K562 (cell line): Measurements from ENCODE around the gene RILP. TPM values are rescaled to one million over a fixed set of nuclear protein-coding genes. Genes with fewer than 3 reads are reported as not detected.

ENCODE experiments used
- ATAC-seq: fragments of 200-7000 bp; cut with Tn5 transposase; 3 replicates; pipeline ENCODE4 v1.9.1; 2020; ENCODE audit warnings: moderate library complexity
- BruUV-seq: library from RNA; stranded (reverse); fragments of 400-500 nt; replicated peaks from 2 replicates; lab custom pipeline; 2021; lab: Mats Ljungman, UMichigan
- CTCF ChIA-PET: fragments of 300-600 bp; formaldehyde crosslinking; extraction: SDS; loops from one replicate; lab custom pipeline; 2021; ENCODE audit warnings: low intra/inter-chr PET ratio; lab: Yijun Ruan, JAX
- POLR2A ChIA-PET: fragments of 300-600, 350-650 bp; sonication (Branson Sonifier 250); formaldehyde crosslinking; extraction: SDS; loops from one replicate; lab custom pipeline; 2021; ENCODE audit warnings: antibody characterized with exemption, inconsistent platforms; lab: Yijun Ruan, JAX
- DNase-seq, 4 experiments: peaks; one replicate each; pipeline versions ENCODE4 v3.0.0 to v3.0.0-alpha.2; 2011 to 2018; ENCODE audit warnings: low spot score in 3 of 4, mixed read lengths in 3 of 4; ENCODE audit errors: extremely low read depth in 1 of 4
- FAIRE-seq: peaks from 2 replicates; lab custom pipeline; 2011; peaks lifted over from hg19 to GRCh38; lab: Jason Lieb, UNC
- H2AFZ ChIP-seq: 2 replicates; pipeline ENCODE4 v1.6.0; 2011; ENCODE audit warnings: low read depth, low read length, control low read depth, inconsistent platforms
- H3K27ac ChIP-seq: fragments of 200-600 bp; 3 replicates; pipeline ENCODE4 v1.8.0; 2011; ENCODE audit warnings: low read depth, mild to moderate bottlenecking, control low read depth, inconsistent platforms, low read length, moderate library complexity, mixed read lengths; ENCODE audit errors: extremely low read depth
- H3K27me3 ChIP-seq, 2 experiments: fragments of 300-600 bp in 1 of 2; 2 replicates in 1 of 2; 3 replicates in 1 of 2; pipeline versions ENCODE4 v1.6.0 to v1.8.0; 2011; ENCODE audit warnings: inconsistent platforms in 2 of 2, low read length in 2 of 2, mild to moderate bottlenecking in 1 of 2, mixed read lengths in 1 of 2, moderate library complexity in 1 of 2; ENCODE audit not compliant: control insufficient read depth in 2 of 2, insufficient read depth in 2 of 2
- H3K36me3 ChIP-seq: fragments of 300-600 bp; 3 replicates; pipeline ENCODE4 v1.8.0; 2011; ENCODE audit warnings: mild to moderate bottlenecking, low read length, inconsistent platforms; ENCODE audit not compliant: control insufficient read depth, insufficient read depth
- H3K4me1 ChIP-seq, 2 experiments: fragments of 200-600 bp in 1 of 2; replicated peaks in 1 of 2; 2 replicates in 1 of 2; 3 replicates in 1 of 2; pipeline versions ENCODE4 v1.5.1 to v1.8.0; 2011; ENCODE audit warnings: inconsistent platforms in 2 of 2, low read length in 2 of 2, mild to moderate bottlenecking in 1 of 2, mixed read lengths in 1 of 2, moderate library complexity in 1 of 2; ENCODE audit not compliant: control insufficient read depth in 2 of 2, insufficient read depth in 2 of 2
- H3K4me2 ChIP-seq: 2 replicates; pipeline ENCODE4 v1.6.1; 2011; ENCODE audit warnings: low read length, control low read depth, inconsistent platforms, mixed read lengths; ENCODE audit not compliant: insufficient read depth
- H3K4me3 ChIP-seq: fragments of 200-600 bp; sonication (generic), shearing (Covaris generic); 2 replicates; pipeline ENCODE4 v1.5.1; 2016; ENCODE audit warnings: control low read depth, inconsistent platforms
- H3K79me2 ChIP-seq: fragments of 200-600 bp; 3 replicates; pipeline ENCODE4 v1.8.0; 2011; ENCODE audit warnings: low read length, inconsistent platforms; ENCODE audit not compliant: control insufficient read depth, insufficient read depth
- H3K9ac ChIP-seq, 2 experiments: 2 replicates each; pipeline versions ENCODE4 v1.6.0 to v1.6.1; 2011; ENCODE audit warnings: low read depth in 2 of 2, low read length in 2 of 2, control low read depth in 1 of 2, inconsistent platforms in 1 of 2, mild to moderate bottlenecking in 1 of 2, mixed read lengths in 1 of 2; ENCODE audit not compliant: insufficient read depth in 1 of 2
- H3K9me1 ChIP-seq: one replicate; pipeline ENCODE4 v1.6.0; 2011; ENCODE audit warnings: inconsistent platforms, mild to moderate bottlenecking, low read length, moderate library complexity; ENCODE audit not compliant: control insufficient read depth, insufficient read depth
- H3K9me3 ChIP-seq: replicated peaks from 2 replicates; pipeline ENCODE4 v1.5.1; 2011; ENCODE audit warnings: low read depth, low read length, inconsistent platforms; ENCODE audit not compliant: control insufficient read depth, insufficient read depth
- H4K20me1 ChIP-seq: replicated peaks from 2 replicates; pipeline ENCODE4 v1.6.1; 2011; ENCODE audit warnings: low read length, inconsistent platforms, mixed read lengths; ENCODE audit not compliant: control insufficient read depth, insufficient read depth
- CHCHD3 ChIP-seq: fragments of 250-450 bp; sonication (Bioruptor Pico); IDR thresholded peaks from 2 replicates; pipeline ENCODE4 v2.1.2; 2022; ENCODE audit warnings: mild to moderate bottlenecking
- FOXA3 ChIP-seq, 2 experiments: fragments of 450-650 bp in 1 of 2; sonication (generic) in 1 of 2; formaldehyde crosslinking; IDR thresholded peaks in 1 of 2; conservative IDR thresholded peaks in 1 of 2; 2 replicates each; pipeline versions ENCODE4 v1.4.0 to v1.8.0; 2020 to 2022; ENCODE audit warnings: mild to moderate bottlenecking in 2 of 2, missing genetic modification reagents in 1 of 2
- GABPB1 ChIP-seq: sonication (generic); formaldehyde crosslinking; IDR thresholded peaks from 2 replicates; pipeline ENCODE4 v1.8.0; 2022; ENCODE audit warnings: mild to moderate bottlenecking, missing genetic modification reagents
- NCOA6 ChIP-seq: fragments of 450-650 bp; IDR thresholded peaks from 2 replicates; pipeline ENCODE4 v1.6.1; 2017; ENCODE audit warnings: mild to moderate bottlenecking
- PPARD ChIP-seq: fragments of 250-450 bp; sonication (Bioruptor Pico); IDR thresholded peaks from 2 replicates; pipeline ENCODE4 v1.8.0; 2022; ENCODE audit warnings: inconsistent platforms, mild to moderate bottlenecking, moderate library complexity
- PTBP1 ChIP-seq: fragments of 200-400 bp; formaldehyde crosslinking; IDR thresholded peaks from 2 replicates; pipeline ENCODE4 v1.6.1; 2017; ENCODE audit warnings: low read depth, low read length
- STAT5B ChIP-seq: fragments of 250-450 bp; sonication (Bioruptor Pico); IDR thresholded peaks from 2 replicates; pipeline ENCODE4 v1.8.0; 2021; ENCODE audit warnings: mild to moderate bottlenecking, inconsistent platforms
- TAL1 ChIP-seq: fragments of 450-650 bp; IDR thresholded peaks from 2 replicates; pipeline ENCODE4 v1.6.1; 2016; ENCODE audit warnings: mild to moderate bottlenecking
- ZFP1 ChIP-seq: fragments of 450-650 bp; formaldehyde crosslinking; IDR thresholded peaks from 2 replicates; pipeline ENCODE4 v1.4.0; 2020; ENCODE audit warnings: mild to moderate bottlenecking, mixed read lengths
- ZNF431 ChIP-seq: sonication (generic); formaldehyde crosslinking; IDR thresholded peaks from 2 replicates; pipeline ENCODE4 v1.8.0; 2022; ENCODE audit warnings: mild to moderate bottlenecking, missing genetic modification reagents
- WGBS: fragments of 100-300 bp; shearing (Covaris generic); methylation state at CpG from one replicate; pipeline ENCODE4 v1.1.6; 2016; ENCODE audit warnings: low coverage, mixed read lengths; ENCODE audit not compliant: insufficient coverage; ENCODE audit errors: missing lambda C conversion rate; 5-methylcytosine and 5-hydroxymethylcytosine counted together
- in situ Hi-C: fragments of 300-500 bp; cut with MboI; formaldehyde crosslinking; loops from 4 replicates; pipeline ENCODE4 v1.15.0; 2018; ENCODE audit warnings: inconsistent platforms, mixed read lengths
- intact Hi-C: fragments of 100-400 bp; cut with micrococcal nuclease; formaldehyde crosslinking; loops from 2 replicates; pipeline ENCODE4 v1.14.2; 2022
- polyA plus RNA-seq, 8 experiments: library from polyadenylated mRNA; depleted of rRNA in 4 of 8; stranded (reverse) in 5 of 8; unstranded in 3 of 8; fragments of >200 nt; fragmentation: Nextera tagmentation in 2 of 8; fragmentation: Illumina TruSeq in 1 of 8; extraction: Ambion mirVana in 2 of 8; extraction: Trizol in 1 of 8; gene quantifications; 2 replicates each; pipeline versions ENCODE4 v1.2.1 to v1.2.3, GENCODE V29; 2011 to 2014; ENCODE audit warnings: inconsistent platforms in 1 of 8, missing spikeins in 1 of 8
- total RNA-seq, 7 experiments: library from RNA; depleted of rRNA in 6 of 7; stranded (reverse); fragments of >200 nt in 6 of 7; fragmentation: Illumina TruSeq in 2 of 7; extraction: Trizol in 2 of 7; gene quantifications; 2 replicates each; pipeline versions ENCODE4 v1.2.1 to v1.2.3, GENCODE V29; 2011 to 2021; ENCODE audit warnings: low replicate concordance in 1 of 7
- TF ChIP-seq, protein P1 (sequence below), 2 experiments: fragments of 450-650 bp; conservative IDR thresholded peaks; 2 replicates each; pipeline ENCODE4 v1.6.1; 2017; ENCODE audit warnings: mild to moderate bottlenecking in 2 of 2, moderate library complexity in 2 of 2
- TF ChIP-seq, protein P2 (sequence below): fragments of 450-650 bp; IDR thresholded peaks from 2 replicates; pipeline ENCODE4 v1.6.1; 2018; ENCODE audit warnings: mild to moderate bottlenecking, low read depth; ENCODE audit not compliant: partially characterized antibody
- TF ChIP-seq, protein P3 (sequence below): fragments of 450-650 bp; formaldehyde crosslinking; IDR thresholded peaks from 2 replicates; pipeline ENCODE4 v1.4.0; 2020; ENCODE audit warnings: mild to moderate bottlenecking, mixed read lengths
- TF ChIP-seq, protein P4 (sequence below): fragments of 450-650 bp; IDR thresholded peaks from 2 replicates; pipeline ENCODE4 v1.7.1; 2018; ENCODE audit warnings: mild to moderate bottlenecking, low read depth; ENCODE audit not compliant: partially characterized antibody

RILP gene
- total and polyA plus RNA-seq, 9 of the 15 experiments (the other 6 are each of a cell fraction or from before 2014, with no cell fraction given): 0.75 to 54.9 (median 27.8) TPM

DNA sequence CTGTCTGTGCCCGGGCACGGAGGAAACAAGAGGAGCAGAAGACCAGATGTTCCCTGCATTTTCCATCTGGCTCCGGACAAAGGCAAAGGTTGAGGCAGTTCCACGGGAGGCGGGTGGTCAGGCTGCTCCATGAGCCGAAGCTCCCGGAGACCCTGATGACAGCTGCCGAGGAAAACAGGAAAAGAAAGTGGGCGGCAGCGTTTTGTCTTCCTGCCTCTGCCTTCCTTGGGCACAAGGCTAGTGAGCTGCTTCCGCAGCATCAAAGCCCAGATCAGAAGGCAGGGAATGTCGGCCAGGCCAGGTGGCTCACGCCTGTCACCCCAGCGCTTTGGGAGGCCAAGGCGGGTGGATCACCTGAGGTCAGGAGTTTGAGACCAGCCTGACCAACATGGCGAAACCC lies 37.3 kb downstream of the RILP start (continued):
- TF ChIP-seq, protein P1, sequence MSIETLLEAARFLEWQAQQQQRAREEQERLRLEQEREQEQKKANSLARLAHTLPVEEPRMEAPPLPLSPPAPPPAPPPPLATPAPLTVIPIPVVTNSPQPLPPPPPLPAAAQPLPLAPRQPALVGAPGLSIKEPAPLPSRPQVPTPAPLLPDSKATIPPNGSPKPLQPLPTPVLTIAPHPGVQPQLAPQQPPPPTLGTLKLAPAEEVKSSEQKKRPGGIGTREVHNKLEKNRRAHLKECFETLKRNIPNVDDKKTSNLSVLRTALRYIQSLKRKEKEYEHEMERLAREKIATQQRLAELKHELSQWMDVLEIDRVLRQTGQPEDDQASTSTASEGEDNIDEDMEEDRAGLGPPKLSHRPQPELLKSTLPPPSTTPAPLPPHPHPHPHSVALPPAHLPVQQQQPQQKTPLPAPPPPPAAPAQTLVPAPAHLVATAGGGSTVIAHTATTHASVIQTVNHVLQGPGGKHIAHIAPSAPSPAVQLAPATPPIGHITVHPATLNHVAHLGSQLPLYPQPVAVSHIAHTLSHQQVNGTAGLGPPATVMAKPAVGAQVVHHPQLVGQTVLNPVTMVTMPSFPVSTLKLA (conservative IDR thresholded peaks at IDR 0.05): no peak
- TF ChIP-seq, protein P2, sequence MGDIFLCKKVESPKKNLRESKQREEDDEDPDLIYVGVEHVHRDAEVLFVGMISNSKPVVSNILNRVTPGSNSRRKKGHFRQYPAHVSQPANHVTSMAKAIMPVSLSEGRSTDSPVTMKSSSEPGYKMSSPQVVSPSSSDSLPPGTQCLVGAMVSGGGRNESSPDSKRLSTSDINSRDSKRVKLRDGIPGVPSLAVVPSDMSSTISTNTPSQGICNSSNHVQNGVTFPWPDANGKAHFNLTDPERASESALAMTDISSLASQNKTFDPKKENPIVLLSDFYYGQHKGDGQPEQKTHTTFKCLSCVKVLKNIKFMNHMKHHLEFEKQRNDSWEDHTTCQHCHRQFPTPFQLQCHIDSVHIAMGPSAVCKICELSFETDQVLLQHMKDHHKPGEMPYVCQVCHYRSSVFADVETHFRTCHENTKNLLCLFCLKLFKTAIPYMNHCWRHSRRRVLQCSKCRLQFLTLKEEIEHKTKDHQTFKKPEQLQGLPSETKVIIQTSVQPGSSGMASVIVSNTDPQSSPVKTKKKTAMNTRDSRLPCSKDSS: no peak
- TF ChIP-seq, protein P3, sequence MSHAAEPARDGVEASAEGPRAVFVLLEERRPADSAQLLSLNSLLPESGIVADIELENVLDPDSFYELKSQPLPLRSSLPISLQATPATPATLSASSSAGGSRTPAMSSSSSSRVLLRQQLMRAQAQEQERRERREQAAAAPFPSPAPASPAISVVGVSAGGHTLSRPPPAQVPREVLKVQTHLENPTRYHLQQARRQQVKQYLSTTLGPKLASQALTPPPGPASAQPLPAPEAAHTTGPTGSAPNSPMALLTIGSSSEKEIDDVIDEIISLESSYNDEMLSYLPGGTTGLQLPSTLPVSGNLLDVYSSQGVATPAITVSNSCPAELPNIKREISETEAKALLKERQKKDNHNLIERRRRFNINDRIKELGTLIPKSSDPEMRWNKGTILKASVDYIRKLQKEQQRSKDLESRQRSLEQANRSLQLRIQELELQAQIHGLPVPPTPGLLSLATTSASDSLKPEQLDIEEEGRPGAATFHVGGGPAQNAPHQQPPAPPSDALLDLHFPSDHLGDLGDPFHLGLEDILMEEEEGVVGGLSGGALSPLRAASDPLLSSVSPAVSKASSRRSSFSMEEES (CRISPR knock-in tag): no peak

DNA sequence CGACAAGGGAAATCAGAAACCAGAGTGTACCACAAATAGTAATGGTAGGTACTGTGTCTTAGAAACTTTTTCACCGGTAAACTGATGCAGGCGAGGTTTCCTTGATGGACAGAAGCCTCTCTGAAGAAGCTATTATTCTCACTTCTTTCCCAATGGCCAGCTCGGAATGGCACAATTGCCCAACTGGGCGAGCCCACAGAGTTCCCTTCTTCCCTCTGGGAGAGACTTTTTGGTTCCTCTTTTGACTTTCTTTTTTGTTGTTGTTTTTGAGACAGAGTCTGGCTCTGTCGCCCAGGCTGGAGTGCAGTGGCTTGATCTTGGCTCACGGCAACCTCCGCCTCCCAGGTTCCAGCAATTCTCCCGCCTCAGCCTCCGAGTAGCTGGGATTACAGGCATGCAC lies 38.0 kb downstream of the RILP start:
- no peak for DNase-seq
- WGBS: 94% methylated on average over 9 of the region's 10 CpGs
- Histone ChIP-seq H4K20me1 (no peaks in the 10 kb centered on the region), H3K36me3 (no peaks in the 10 kb centered on the region), H2AFZ (no peak overlapping the region), H3K9me1 (no peaks in the 10 kb centered on the region), H3K9me3 (no peaks in the 10 kb centered on the region), H3K9ac (no peak overlapping the region), H3K79me2 (no peaks in the 10 kb centered on the region), H3K4me3 (no peak overlapping the region), H3K4me1 (peaks cover 0 to 6% of the 10 kb centered on the region in 2 experiments; a peak in 2 of 5 replicates), H3K27me3 (no peaks in the 10 kb centered on the region), H3K27ac (no peak overlapping the region), H3K4me2 (no peak overlapping the region)
- FAIRE-seq: no peak
- intact Hi-C loops: no loop called here
- in situ Hi-C loops: no loop called here
- no TSS peak for BruUV-seq
- no peak for ATAC-seq
- ChIA-PET POLR2A (interaction anchor here (0.6 to 1.5 kb wide), 2 partner anchors 13 to 38 kb away, joined by 3 to 6 read pairs; no protein-coding TSS in a partner anchor), CTCF (no interaction called here)
- TF ChIP-seq ZNF431 (CRISPR knock-in tag) (no peak), NCOA6 (no peak), CHCHD3 (CRISPR knock-in tag) (no peak), GABPB1 (no peak), PPARD (CRISPR knock-in tag) (no peak), FOXA3 (CRISPR knock-in tag; conservative IDR thresholded peaks at IDR 0.05 in 1 of 2, IDR thresholded peaks at IDR 0.05 in 1 of 2) (no peak), STAT5B (CRISPR knock-in tag) (no peak), TAL1 (no peak), ZFP1 (CRISPR knock-in tag) (no peak), PTBP1 (no peak)
- TF ChIP-seq, protein P4, sequence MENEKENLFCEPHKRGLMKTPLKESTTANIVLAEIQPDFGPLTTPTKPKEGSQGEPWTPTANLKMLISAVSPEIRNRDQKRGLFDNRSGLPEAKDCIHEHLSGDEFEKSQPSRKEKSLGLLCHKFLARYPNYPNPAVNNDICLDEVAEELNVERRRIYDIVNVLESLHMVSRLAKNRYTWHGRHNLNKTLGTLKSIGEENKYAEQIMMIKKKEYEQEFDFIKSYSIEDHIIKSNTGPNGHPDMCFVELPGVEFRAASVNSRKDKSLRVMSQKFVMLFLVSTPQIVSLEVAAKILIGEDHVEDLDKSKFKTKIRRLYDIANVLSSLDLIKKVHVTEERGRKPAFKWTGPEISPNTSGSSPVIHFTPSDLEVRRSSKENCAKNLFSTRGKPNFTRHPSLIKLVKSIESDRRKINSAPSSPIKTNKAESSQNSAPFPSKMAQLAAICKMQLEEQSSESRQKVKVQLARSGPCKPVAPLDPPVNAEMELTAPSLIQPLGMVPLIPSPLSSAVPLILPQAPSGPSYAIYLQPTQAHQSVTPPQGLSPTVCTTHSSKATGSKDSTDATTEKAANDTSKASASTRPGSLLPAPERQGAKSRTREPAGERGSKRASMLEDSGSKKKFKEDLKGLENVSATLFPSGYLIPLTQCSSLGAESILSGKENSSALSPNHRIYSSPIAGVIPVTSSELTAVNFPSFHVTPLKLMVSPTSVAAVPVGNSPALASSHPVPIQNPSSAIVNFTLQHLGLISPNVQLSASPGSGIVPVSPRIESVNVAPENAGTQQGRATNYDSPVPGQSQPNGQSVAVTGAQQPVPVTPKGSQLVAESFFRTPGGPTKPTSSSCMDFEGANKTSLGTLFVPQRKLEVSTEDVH: no peak
